HG03457 (cell line): ENCODE results near the gene C1S.

Source experiments
- ATAC-seq: cut with Tn5 transposase; IDR thresholded peaks from one replicate; pipeline ENCODE4 v1.9.1; 2021; ENCODE audit warnings: moderate number of reproducible peaks; ENCODE audit not compliant: unreplicated experiment

C1S gene

GRCh38 chr12:7075939-7076338 is 15.4 kb downstream of the C1S start:
- ATAC-seq, result no peak

DNA sequence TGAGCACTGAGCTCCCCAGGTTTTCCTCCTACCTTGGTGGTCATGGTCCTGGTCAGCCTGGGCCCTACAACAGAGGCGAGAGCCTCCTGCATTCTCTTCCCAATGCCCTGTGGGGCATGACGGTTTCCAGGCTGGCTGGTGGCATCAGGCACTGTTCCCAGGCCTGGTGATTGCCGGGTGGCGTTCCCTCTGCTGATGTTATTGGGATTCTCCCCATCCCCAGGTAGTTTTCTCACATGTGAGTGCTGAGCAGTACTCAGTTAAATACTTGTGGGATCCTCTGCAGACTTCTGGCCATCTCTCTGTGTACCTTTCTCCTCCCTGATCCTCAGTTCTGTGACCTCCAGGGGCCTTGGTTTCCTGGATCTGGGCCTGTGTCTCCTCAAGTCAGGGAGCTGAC is 16.0 kb downstream of the C1S start:
- no peak for ATAC-seq

DNA sequence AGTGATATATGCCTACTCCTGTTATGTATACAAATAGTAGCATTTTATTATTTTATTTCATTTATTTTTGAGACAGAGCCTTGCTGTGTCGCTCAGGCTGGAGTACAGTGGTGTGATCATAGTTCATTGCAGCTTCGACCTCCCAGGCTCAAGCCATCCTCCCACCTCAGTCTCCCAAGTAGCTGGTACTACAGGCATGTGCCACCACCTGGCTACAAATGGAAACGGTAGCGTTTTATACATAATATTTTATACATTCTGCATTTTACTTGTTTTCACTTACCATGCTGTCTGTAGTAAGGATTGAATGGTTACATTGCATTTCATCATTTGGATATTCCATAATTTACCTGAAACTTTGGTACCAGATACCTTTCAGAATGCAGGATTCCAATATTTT is 17.6 kb downstream of the C1S start:
- ATAC-seq, result no peak

DNA sequence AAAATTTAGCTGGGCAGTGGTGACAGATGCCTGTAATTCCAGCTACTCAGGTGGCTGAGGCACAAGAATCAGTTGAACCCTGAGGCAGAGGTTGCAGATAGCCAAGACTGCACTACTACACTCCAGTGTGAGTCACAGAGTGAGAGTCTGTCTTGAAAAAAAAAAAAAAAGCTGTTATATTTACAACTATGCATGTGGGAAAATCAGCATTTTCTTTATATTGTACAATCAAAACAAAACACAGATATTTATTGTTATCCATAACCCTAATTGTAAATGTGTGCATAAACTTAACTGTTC is 19.3 kb downstream of the C1S start:
- ATAC-seq, result no peak

- ATAC-seq, result no peak
Measured at GRCh38 chr12:7081037-7081436, 20.5 kb downstream of the C1S start.

DNA sequence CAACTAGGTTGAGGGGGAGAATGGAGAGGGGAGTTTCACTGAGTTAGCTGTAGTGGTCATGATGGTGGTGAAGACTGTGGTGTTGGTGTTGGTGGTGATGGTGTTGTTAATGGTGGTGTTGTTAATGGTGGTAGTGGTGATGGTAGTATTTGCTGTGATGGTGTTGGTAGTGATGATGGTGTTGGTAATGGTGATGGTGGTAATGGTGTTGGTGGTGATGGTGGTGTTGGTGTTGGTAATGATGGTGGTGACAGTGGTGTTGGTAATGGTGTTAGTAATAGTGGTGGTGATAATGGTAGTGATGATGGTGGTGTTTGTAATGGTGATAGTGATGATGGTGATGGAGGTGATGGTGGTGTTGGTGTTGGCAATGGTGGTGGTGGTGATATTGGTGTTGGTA is 22.6 kb downstream of the C1S start:
- ATAC-seq, result no peak

DNA sequence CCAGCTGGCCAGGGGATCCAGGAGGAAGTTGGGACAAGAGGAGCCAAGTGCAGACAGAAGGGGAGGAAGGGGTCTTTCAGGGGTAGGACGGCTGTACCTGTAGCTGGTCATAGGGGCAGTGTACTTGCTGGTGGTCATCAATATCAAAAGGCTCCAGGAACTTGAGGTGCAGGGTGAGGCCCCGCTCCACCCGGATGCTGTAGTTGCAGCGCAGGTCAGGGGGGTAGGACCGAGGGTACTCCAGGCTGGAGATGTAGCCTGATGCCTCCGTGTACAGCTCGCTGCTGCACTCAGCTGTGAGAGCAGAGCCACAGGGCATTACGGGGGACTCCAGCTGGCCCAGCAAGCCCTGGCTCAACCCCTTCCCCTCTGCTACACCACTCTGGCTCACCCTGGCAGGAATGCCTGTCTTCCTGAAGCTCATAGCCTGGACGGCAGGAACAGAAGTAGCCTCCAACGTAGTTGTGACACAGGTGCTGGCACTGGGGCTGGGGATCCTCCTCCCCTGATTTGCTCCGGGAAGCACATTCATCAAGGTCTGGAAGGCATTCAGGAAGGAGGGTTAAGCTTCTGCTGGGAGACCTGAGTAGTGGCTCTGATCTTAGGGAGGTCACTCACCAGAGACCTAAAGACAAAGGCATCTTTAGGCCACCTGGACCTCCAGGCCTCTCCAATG is 28.8 kb downstream of the C1S start:
- no peak for ATAC-seq

DNA sequence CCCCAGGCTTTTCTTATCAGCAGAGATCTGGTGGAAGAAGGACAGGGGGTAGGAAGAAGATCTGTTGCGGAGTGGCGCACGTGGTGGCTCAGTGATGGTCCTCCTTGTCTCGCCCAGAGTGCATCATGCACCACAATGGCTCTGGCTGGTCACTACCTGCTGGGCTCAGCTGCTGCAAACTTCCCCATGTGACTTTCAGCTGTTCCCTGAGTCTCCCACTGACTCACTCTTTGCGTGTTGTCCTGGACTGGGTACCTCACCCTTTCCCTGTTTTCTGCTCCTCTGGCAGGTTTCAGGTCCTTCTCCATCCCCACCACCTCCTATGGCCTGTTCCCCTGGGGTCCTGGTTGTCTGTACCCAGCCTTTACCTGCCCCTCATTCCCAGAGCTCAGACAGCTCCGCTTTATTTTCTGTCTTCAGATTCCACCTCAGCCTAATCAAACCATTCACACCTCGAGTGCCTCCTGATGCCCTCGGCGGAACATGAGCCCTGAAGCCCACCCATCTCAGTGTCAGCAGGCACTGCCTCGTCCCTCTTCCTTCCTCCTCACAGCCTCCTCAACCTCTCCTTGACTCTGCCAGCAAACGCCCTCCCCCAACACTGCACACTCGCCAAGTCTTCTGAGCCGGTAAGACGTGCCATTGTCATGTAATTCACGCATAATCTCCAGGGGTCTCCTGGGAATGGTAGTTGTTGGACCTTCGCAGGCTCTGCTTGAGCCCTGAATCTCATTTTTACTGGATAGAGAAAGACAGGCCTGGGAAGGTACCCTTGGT is 29.9 kb downstream of the C1S start:
- no peak for ATAC-seq

DNA sequence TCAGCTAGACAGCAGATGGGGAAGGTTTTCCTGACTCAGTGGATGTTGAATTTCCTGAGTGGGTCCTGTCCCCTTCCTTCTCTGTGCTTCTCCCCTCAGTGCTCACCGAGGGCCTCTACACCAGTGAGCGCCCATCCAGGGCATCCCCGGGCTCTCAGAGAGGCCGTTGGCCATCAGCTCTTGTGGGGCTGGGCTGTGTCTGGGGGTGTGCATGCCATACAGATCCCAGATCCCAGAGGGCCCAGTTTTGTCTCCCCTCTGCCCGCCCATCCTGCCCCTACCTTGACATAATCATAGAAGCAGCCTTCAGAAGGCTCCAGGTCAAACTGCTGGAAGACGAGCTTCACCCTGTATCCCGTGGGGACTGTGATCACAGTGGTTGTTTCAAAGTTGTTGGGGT is 30.7 kb downstream of the C1S start:
- ATAC-seq, result no peak

- no peak for ATAC-seq
Measured at GRCh38 chr12:7091660-7092228, 31.2 kb downstream of the C1S start.

- no peak for ATAC-seq
Measured at GRCh38 chr12:7092229-7092985, 31.9 kb downstream of the C1S start, which contains the start of gene C1R. C1R (minus strand) TSS chr12:7092445; CDS start chr12:7092388, 57 bp downstream.

- ATAC-seq, result no peak
Measured at GRCh38 chr12:7092986-7093460, 32.5 kb downstream of the C1S start.

- ATAC-seq, result no peak
Measured at GRCh38 chr12:7093486-7093885, 33.0 kb downstream of the C1S start.

GRCh38 chr12:7093892-7094291 is 33.4 kb downstream of the C1S start:
- no peak for ATAC-seq

GRCh38 chr12:7096006-7096932 is 35.8 kb downstream of the C1S start:
- ATAC-seq, result no peak

- no peak for ATAC-seq
Measured at GRCh38 chr12:7096979-7097378, 36.5 kb downstream of the C1S start.

GRCh38 chr12:7099290-7099996 is 38.9 kb downstream of the C1S start:
- ATAC-seq, result no peak

- no peak for ATAC-seq
Measured at GRCh38 chr12:7100239-7100638, 39.7 kb downstream of the C1S start.

GRCh38 chr12:7101047-7101693 is 40.7 kb downstream of the C1S start:
- ATAC-seq, result no peak
